ENCODE results near the gene WNT7B.

Gene WNT7B

DNA sequence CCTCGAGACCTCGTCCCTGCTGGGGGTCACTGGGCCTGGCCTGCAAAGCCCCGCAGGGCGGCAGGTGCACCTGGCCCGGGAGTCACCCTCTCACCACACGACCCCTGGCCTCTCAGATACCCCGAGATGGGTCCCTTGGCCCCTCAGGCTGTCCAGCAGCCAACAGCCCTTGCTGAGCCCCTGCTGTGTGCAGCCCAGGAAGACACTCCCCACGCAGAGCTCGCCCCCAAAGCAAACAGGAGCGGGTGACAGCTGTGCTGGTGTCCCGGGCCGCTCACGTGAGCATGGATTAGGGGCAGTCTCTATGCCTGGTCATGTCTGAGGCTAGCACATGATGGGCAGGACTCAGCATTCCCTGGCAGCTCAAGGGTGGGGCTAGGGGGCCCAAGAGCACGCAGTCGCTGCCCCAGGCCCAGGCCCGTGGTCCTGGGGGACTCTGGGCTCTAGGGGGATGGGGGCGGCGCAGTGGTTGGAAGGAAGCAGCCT is 31.3 kb downstream of the WNT7B start:
- DNase-seq (ENCODE audit: extremely low read depth, low read depth) = no peak
- H3K4me3 ChIP-seq (replicated peaks; ENCODE audit: low read depth, low read length) = no peak overlapping the region
- no peak for TF ChIP-seq CTCF (IDR thresholded peaks at IDR 0.05; ENCODE audit: low read depth, low read length, missing control alignments)

- no peak for TF ChIP-seq CTCF (IDR thresholded peaks at IDR 0.05; ENCODE audit: low read depth, low read length, missing control alignments)
- H3K4me3 ChIP-seq (replicated peaks; ENCODE audit: low read depth, low read length) = no peak overlapping the region
- no peak for DNase-seq (ENCODE audit: extremely low read depth, low read depth)
Observed at GRCh38 chr22:45942787-45943493, 34.0 kb downstream of the WNT7B start.

GRCh38 chr22:45942344-45942743 is 34.6 kb downstream of the WNT7B start:
- no peak for TF ChIP-seq CTCF (IDR thresholded peaks at IDR 0.05; ENCODE audit: low read depth, low read length, missing control alignments)
- DNase-seq (ENCODE audit: extremely low read depth, low read depth) = no peak
- H3K4me3 ChIP-seq (replicated peaks; ENCODE audit: low read depth, low read length) = no peak overlapping the region

DNA sequence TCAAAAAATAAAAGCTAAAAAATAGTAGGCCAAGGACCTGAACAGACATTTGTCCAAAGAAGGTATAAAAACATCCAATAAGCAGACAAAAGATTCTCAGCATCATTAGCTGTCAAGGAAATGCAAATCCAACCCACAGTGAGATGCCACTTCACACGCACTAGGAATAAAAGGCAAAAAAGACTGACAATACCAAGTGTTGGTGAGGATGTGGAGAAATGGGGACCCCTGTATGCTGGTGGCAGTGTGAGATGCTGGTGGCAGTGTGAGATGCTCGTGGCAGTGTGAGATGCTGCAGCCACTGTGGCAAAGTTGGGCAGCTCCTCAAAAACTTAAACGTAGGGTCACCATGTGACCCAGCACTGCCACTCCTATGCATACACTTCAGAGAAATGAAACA is 38.0 kb downstream of the WNT7B start:
- TF ChIP-seq CTCF (IDR thresholded peaks at IDR 0.05; ENCODE audit: low read depth, low read length, missing control alignments) = no peak
- no peak for DNase-seq (ENCODE audit: extremely low read depth, low read depth)
- H3K4me3 ChIP-seq (replicated peaks; ENCODE audit: low read depth, low read length) = no peak overlapping the region

GRCh38 chr22:45937960-45938359 is 39.0 kb downstream of the WNT7B start:
- DNase-seq (ENCODE audit: extremely low read depth, low read depth) = no peak
- H3K4me3 ChIP-seq (replicated peaks; ENCODE audit: low read depth, low read length) = no peak overlapping the region
- TF ChIP-seq CTCF (IDR thresholded peaks at IDR 0.05; ENCODE audit: low read depth, low read length, missing control alignments) = no peak

DNA sequence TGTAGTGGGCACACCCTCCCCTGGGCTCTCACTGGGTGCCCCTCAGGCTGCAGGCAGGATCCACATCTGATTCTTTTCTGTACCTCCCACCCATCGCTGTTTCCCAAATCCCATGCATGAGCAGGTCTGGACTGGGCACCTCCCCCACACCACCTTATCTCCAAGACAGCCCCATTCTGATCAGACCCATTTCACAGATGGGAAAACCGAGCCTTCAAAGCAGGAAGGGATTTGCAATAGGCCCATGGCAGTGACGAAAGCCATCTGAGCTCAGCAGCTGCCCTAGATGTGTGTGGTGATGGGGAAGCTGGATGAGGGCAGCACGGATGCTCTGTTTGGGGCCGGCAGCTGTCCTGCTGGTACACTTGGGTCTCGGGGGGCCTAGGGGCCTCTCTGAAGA is 41.4 kb downstream of the WNT7B start:
- no peak for DNase-seq (ENCODE audit: extremely low read depth, low read depth)
- no peak overlapping the region for H3K4me3 ChIP-seq (replicated peaks; ENCODE audit: low read depth, low read length)
- TF ChIP-seq CTCF (IDR thresholded peaks at IDR 0.05; ENCODE audit: low read depth, low read length, missing control alignments) = no peak

Measured in HFF-Myc (cell line).